ENCODE measurements around the gene FANCF. TPM values are rescaled to one million over a fixed set of nuclear protein-coding genes. Genes with fewer than 3 reads are reported as not detected.
A peak's percentile ranks its signal among the peaks of the same experiment; 100 is the strongest.

Gene FANCF
- total RNA-seq, 1 experiment from 2014 or later: 23.0 TPM

DNA sequence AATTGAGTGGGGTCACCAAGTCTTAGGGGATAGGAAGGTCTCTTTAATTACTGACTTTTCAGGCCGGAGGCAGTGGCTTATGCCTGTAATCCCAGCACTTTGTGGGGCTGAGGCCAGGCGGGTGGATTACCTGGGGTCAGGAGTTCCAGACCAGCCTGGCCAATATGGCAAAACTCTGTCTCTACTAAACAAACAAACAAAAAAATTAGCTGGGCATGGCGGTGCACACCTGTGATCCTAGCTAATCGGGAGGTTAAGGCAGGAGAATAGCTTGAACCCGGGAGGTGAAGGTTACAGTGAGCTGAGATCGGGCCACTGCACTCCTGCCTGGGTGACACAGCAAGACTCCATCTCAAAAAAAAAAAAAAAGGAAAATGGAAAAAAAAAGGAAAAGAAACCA is 1.8 kb upstream of the FANCF start:
- no peak for ATAC-seq
- H3K4me3 Mint-ChIP-seq: no peak overlapping the region
- H3K4me1 Mint-ChIP-seq: peaks cover 35% of the 10 kb centered on the region
- ChIA-PET CTCF (interaction anchor here (0.7 kb wide), 1 partner anchor 44 kb away, joined by 6 read pairs; no protein-coding TSS in a partner anchor), POLR2A (no interaction called here)
- H3K27ac Mint-ChIP-seq: no peak overlapping the region
- no peaks in the 10 kb centered on the region for H3K36me3 Mint-ChIP-seq
- no peak for TF ChIP-seq MXD4 (CRISPR knock-in tag; IDR thresholded peaks at IDR 0.05; ENCODE audit: borderline replicate concordance)
- TF ChIP-seq NFATC4 (CRISPR knock-in tag; IDR thresholded peaks at IDR 0.05): no peak
- TF ChIP-seq, protein P1, sequence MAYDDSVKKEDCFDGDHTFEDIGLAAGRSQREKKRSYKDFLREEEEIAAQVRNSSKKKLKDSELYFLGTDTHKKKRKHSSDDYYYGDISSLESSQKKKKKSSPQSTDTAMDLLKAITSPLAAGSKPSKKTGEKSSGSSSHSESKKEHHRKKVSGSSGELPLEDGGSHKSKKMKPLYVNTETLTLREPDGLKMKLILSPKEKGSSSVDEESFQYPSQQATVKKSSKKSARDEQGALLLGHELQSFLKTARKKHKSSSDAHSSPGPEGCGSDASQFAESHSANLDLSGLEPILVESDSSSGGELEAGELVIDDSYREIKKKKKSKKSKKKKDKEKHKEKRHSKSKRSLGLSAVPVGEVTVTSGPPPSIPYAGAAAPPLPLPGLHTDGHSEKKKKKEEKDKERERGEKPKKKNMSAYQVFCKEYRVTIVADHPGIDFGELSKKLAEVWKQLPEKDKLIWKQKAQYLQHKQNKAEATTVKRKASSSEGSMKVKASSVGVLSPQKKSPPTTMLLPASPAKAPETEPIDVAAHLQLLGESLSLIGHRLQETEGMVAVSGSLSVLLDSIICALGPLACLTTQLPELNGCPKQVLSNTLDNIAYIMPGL (CRISPR knock-in tag; IDR thresholded peaks at IDR 0.05): no peak
- TF ChIP-seq, protein P2, sequence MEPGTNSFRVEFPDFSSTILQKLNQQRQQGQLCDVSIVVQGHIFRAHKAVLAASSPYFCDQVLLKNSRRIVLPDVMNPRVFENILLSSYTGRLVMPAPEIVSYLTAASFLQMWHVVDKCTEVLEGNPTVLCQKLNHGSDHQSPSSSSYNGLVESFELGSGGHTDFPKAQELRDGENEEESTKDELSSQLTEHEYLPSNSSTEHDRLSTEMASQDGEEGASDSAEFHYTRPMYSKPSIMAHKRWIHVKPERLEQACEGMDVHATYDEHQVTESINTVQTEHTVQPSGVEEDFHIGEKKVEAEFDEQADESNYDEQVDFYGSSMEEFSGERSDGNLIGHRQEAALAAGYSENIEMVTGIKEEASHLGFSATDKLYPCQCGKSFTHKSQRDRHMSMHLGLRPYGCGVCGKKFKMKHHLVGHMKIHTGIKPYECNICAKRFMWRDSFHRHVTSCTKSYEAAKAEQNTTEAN (CRISPR knock-in tag; IDR thresholded peaks at IDR 0.05): no peak
- TF ChIP-seq, protein P3, sequence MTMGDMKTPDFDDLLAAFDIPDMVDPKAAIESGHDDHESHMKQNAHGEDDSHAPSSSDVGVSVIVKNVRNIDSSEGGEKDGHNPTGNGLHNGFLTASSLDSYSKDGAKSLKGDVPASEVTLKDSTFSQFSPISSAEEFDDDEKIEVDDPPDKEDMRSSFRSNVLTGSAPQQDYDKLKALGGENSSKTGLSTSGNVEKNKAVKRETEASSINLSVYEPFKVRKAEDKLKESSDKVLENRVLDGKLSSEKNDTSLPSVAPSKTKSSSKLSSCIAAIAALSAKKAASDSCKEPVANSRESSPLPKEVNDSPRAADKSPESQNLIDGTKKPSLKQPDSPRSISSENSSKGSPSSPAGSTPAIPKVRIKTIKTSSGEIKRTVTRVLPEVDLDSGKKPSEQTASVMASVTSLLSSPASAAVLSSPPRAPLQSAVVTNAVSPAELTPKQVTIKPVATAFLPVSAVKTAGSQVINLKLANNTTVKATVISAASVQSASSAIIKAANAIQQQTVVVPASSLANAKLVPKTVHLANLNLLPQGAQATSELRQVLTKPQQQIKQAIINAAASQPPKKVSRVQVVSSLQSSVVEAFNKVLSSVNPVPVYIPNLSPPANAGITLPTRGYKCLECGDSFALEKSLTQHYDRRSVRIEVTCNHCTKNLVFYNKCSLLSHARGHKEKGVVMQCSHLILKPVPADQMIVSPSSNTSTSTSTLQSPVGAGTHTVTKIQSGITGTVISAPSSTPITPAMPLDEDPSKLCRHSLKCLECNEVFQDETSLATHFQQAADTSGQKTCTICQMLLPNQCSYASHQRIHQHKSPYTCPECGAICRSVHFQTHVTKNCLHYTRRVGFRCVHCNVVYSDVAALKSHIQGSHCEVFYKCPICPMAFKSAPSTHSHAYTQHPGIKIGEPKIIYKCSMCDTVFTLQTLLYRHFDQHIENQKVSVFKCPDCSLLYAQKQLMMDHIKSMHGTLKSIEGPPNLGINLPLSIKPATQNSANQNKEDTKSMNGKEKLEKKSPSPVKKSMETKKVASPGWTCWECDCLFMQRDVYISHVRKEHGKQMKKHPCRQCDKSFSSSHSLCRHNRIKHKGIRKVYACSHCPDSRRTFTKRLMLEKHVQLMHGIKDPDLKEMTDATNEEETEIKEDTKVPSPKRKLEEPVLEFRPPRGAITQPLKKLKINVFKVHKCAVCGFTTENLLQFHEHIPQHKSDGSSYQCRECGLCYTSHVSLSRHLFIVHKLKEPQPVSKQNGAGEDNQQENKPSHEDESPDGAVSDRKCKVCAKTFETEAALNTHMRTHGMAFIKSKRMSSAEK (CRISPR knock-in tag; IDR thresholded peaks at IDR 0.05; ENCODE audit: borderline replicate concordance): no peak
- no peak for TF ChIP-seq JUN (CRISPR knock-in tag; IDR thresholded peaks at IDR 0.05)
- no peak for TF ChIP-seq GTF2I (CRISPR knock-in tag; conservative IDR thresholded peaks at IDR 0.05)
- no peak for TF ChIP-seq FOXJ3 (CRISPR knock-in tag; IDR thresholded peaks at IDR 0.05; ENCODE audit: borderline replicate concordance)
- TF ChIP-seq CDX4 (CRISPR knock-in tag; IDR thresholded peaks at IDR 0.05; ENCODE audit: borderline replicate concordance): no peak
- TF ChIP-seq NR2C2 (CRISPR knock-in tag; IDR thresholded peaks at IDR 0.05): no peak
- TF ChIP-seq GABPB1 (CRISPR knock-in tag; IDR thresholded peaks at IDR 0.05): no peak
- TF ChIP-seq OVOL2 (CRISPR knock-in tag; IDR thresholded peaks at IDR 0.05; ENCODE audit: borderline replicate concordance): no peak
- TF ChIP-seq FOXK1 (CRISPR knock-in tag; IDR thresholded peaks at IDR 0.05): no peak
- no peak for TF ChIP-seq ZMAT4 (CRISPR knock-in tag; IDR thresholded peaks at IDR 0.05)
- no peaks in the 10 kb centered on the region for H3K9me3 Mint-ChIP-seq
- H3K27me3 Mint-ChIP-seq (ENCODE audit: low read depth): no peaks in the 10 kb centered on the region
- no peak for DNase-seq (ENCODE audit: low spot score)

DNA sequence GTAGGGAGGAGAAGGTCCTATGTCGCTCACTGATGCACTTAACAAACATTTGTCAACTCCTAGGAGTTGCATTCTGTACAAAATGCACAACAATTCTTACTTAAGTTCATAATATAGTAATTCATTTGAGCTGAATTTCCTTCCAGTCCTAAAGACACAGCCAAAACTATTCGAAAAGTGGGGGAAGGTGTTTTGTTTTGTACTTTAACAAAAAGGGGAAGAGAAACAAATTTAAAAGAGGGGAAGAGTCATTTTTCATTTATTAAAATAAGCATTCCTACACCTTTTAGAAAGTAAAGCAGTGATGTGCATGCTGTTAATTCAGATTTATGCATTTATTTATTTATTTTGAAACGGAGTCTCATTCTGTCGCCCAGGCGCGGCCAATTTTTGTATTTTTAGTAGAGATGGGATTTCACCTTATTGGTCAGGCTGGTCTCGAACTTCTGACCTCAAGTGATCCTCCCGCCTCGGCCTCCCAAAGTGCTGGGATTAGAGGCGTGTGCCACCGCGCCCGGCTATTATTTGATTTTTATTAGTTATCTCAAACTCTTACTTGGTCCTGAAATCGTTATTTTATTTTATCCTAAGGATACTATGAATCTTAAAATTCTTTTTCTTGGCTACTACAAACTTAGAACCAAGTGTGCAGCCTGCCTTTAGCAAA is 1.1 kb upstream of the FANCF start:
- no peak overlapping the region for H3K27ac Mint-ChIP-seq
- H3K27me3 Mint-ChIP-seq (ENCODE audit: low read depth): no peaks in the 10 kb centered on the region
- ChIA-PET POLR2A (interaction anchor here (1.8 kb wide), 1 partner anchor 433 kb away, joined by 5 read pairs; the partner anchor contains the start of gene ANO5), CTCF (no interaction called here)
- peak overlapping the region; percentile 96 for H3K4me3 Mint-ChIP-seq
- H3K4me1 Mint-ChIP-seq: peaks cover 28% of the 10 kb centered on the region
- ATAC-seq (no peak), DNase-seq (ENCODE audit: low spot score) (no peak)
- no peaks in the 10 kb centered on the region for H3K36me3 Mint-ChIP-seq
- no peaks in the 10 kb centered on the region for H3K9me3 Mint-ChIP-seq
- TF ChIP-seq, protein P4, sequence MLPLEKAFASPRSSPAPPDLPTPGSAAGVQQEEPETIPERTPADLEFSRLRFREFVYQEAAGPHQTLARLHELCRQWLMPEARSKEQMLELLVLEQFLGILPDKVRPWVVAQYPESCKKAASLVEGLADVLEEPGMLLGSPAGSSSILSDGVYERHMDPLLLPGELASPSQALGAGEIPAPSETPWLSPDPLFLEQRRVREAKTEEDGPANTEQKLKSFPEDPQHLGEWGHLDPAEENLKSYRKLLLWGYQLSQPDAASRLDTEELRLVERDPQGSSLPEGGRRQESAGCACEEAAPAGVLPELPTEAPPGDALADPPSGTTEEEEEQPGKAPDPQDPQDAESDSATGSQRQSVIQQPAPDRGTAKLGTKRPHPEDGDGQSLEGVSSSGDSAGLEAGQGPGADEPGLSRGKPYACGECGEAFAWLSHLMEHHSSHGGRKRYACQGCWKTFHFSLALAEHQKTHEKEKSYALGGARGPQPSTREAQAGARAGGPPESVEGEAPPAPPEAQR (CRISPR knock-in tag; IDR thresholded peaks at IDR 0.05): no peak
- no peak for TF ChIP-seq TEAD1 (CRISPR knock-in tag; IDR thresholded peaks at IDR 0.05)
- TF ChIP-seq PRRX2 (CRISPR knock-in tag; IDR thresholded peaks at IDR 0.05): no peak
- no peak for TF ChIP-seq NR1H2 (CRISPR knock-in tag; IDR thresholded peaks at IDR 0.05)
- TF ChIP-seq ZNF317 (CRISPR knock-in tag; IDR thresholded peaks at IDR 0.05; ENCODE audit: borderline replicate concordance, low read depth): no peak
- TF ChIP-seq, protein P1 (CRISPR knock-in tag; IDR thresholded peaks at IDR 0.05): no peak
- TF ChIP-seq ELF4 (CRISPR knock-in tag; IDR thresholded peaks at IDR 0.05; ENCODE audit: low read depth): no peak
- no peak for TF ChIP-seq ZNF138 (CRISPR knock-in tag; conservative IDR thresholded peaks at IDR 0.05)
